Measurements from ENCODE around the gene AHI1. TPM values are rescaled to one million over a fixed set of nuclear protein-coding genes. Genes with fewer than 3 reads are reported as not detected.

Gene AHI1
- polyA plus RNA-seq, 2 donors = 3.9 to 8.8 TPM

DNA sequence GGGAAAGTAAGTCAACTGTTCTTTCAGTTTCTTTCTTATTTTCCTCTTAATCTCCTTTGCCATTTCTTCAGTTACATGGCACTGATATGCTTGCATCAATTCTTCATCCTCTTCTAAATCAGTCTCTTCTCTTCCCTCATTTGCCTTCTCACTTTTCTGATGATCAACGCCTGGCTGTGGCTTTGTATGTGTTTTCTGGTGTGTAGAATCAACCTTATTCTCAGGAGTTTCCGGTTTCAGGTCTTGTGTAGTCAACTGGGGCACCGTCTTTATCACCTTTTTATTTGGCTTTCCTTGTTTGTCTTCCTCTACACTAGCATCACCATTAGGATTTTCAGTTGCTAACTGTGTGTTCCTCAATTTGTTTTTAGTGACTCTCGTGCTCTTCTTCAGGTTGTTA, 31.6 kb downstream of the AHI1 start:
- 73 to 89% methylated on average over 4 of the region's 4 CpGs for WGBS, 2 donors
- Histone ChIP-seq H3K27me3 (ENCODE audit: control insufficient read depth in 1 of 2, insufficient read depth in 2 of 2, low read length in 2 of 2) (no peaks in the 10 kb centered on the region), H3K4me3 (ENCODE audit: low read depth in 1 of 2, low read length in 2 of 2) (no peak overlapping the region), H3K9me3 (ENCODE audit: control insufficient read depth in 2 of 2, insufficient read depth in 1 of 2, low read depth in 1 of 2, low read length in 1 of 2) (no peaks in the 10 kb centered on the region), H3K27ac (ENCODE audit: low read depth in 2 of 2, low read length in 1 of 2) (no peak overlapping the region), H3K36me3 (ENCODE audit: control insufficient read depth in 2 of 2, insufficient read depth in 2 of 2, low read length in 1 of 2) (no peaks in the 10 kb centered on the region), H3K4me1 (ENCODE audit: control insufficient read depth in 2 of 2, insufficient read depth in 2 of 2, low read length in 1 of 2) (no peaks in the 10 kb centered on the region)

DNA sequence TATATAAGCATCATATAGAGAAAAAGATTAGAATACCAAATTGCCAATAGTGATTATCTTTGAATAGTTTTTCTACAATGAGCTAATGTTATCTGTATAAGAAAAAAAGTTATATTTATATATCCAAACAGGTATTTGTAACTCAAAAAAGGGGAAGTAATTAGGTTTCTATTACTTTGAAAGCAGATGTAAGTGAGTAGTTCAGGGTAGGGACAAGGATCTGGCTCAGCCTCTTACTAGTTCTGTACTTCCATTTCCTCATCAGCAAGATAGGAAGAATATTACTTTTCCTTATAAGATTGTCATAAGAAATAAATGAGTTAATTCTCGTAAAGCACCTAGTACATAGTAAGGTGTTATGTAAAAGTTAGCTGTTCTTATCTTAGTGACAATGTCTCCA, 32.2 kb downstream of the AHI1 start:
- no peaks in the 10 kb centered on the region for H3K9me3 ChIP-seq (ENCODE audit: control insufficient read depth in 2 of 2, insufficient read depth in 1 of 2, low read depth in 1 of 2, low read length in 1 of 2)
- H3K4me3 ChIP-seq (ENCODE audit: low read depth in 1 of 2, low read length in 2 of 2) = no peak overlapping the region
- 95 to 98% methylated on average over 1 of the region's 1 CpG for WGBS, 2 donors
- H3K27me3 ChIP-seq (ENCODE audit: control insufficient read depth in 1 of 2, insufficient read depth in 2 of 2, low read length in 2 of 2) = no peaks in the 10 kb centered on the region
- H3K36me3 ChIP-seq (ENCODE audit: control insufficient read depth in 2 of 2, insufficient read depth in 2 of 2, low read length in 1 of 2) = no peaks in the 10 kb centered on the region
- no peaks in the 10 kb centered on the region for H3K4me1 ChIP-seq (ENCODE audit: control insufficient read depth in 2 of 2, insufficient read depth in 2 of 2, low read length in 1 of 2)
- no peak overlapping the region for H3K27ac ChIP-seq (ENCODE audit: low read depth in 2 of 2, low read length in 1 of 2)

DNA sequence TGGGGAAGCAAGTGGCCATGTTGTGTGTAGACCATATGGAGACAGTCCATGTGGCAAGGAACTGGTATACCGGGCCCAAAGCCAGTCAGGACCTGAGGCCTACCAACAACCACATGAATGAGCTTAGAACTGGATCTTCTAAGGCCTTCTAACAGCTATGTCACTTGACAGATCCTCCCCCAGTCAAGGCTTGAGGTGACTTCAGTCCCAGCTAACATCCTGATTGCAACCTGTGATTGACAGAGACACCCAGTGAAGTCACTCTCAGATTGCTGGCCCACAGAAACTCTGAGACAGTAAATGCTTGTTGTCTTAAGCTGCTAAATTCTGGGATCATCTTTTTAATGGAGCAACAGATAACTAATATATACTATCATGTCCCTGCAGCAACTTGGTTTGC, 32.9 kb downstream of the AHI1 start:
- Histone ChIP-seq H3K4me1 (ENCODE audit: control insufficient read depth in 2 of 2, insufficient read depth in 2 of 2, low read length in 1 of 2) (no peaks in the 10 kb centered on the region), H3K27me3 (ENCODE audit: control insufficient read depth in 1 of 2, insufficient read depth in 2 of 2, low read length in 2 of 2) (no peaks in the 10 kb centered on the region), H3K4me3 (ENCODE audit: low read depth in 1 of 2, low read length in 2 of 2) (no peak overlapping the region), H3K9me3 (ENCODE audit: control insufficient read depth in 2 of 2, insufficient read depth in 1 of 2, low read depth in 1 of 2, low read length in 1 of 2) (no peaks in the 10 kb centered on the region), H3K36me3 (ENCODE audit: control insufficient read depth in 2 of 2, insufficient read depth in 2 of 2, low read length in 1 of 2) (no peaks in the 10 kb centered on the region), H3K27ac (ENCODE audit: low read depth in 2 of 2, low read length in 1 of 2) (no peak overlapping the region)
- WGBS, 2 donors = 95 to 100% methylated on average over 1 of the region's 1 CpG

DNA sequence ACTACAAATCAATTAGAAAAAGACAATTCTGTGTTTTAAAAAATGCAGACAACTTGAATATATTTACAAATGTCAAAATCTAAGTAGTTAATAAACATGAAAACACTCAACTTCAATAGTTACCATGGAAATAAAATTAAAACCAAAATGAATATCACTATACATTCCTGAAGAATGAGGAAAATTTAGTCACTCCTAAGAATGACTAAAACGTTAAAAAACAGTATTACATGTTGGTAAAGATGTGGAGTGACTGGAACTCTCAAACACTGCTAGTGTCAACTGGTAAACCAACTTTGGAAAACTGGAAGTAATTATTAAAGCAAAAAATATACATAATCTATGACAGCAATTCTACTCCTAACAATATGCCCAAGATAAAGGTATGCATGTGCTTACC, 36.3 kb downstream of the AHI1 start:
- Histone ChIP-seq H3K4me1 (ENCODE audit: control insufficient read depth in 2 of 2, insufficient read depth in 2 of 2, low read length in 1 of 2) (no peaks in the 10 kb centered on the region), H3K9me3 (ENCODE audit: control insufficient read depth in 2 of 2, insufficient read depth in 1 of 2, low read depth in 1 of 2, low read length in 1 of 2) (no peaks in the 10 kb centered on the region), H3K27me3 (ENCODE audit: control insufficient read depth in 1 of 2, insufficient read depth in 2 of 2, low read length in 2 of 2) (no peaks in the 10 kb centered on the region), H3K4me3 (ENCODE audit: low read depth in 1 of 2, low read length in 2 of 2) (no peak overlapping the region), H3K36me3 (ENCODE audit: control insufficient read depth in 2 of 2, insufficient read depth in 2 of 2, low read length in 1 of 2) (no peaks in the 10 kb centered on the region), H3K27ac (ENCODE audit: low read depth in 2 of 2, low read length in 1 of 2) (no peak overlapping the region)
- 54 to 69% methylated on average over 1 of the region's 1 CpG for WGBS, 2 donors

DNA sequence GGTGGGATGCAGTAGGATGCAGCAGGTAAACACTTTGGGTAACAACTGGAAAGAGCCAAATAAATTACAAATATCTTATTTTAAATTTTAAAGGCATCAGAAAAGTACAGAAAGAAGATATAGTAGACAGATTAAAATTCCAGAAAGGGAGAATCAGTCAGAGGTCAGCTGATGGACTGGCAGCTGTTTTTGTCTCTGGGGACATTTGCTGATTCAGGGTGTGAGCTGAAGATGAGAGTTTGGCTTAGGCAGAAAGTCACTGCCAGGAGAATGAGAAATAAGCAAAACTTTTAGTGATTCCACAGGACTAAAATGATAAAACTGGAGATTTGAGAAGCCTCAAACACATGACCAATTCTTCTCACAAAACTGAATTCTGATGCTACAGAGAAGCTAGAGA, 39.5 kb downstream of the AHI1 start:
- no peak overlapping the region for H3K27ac ChIP-seq (ENCODE audit: low read depth in 2 of 2, low read length in 1 of 2)
- H3K4me1 ChIP-seq (ENCODE audit: control insufficient read depth in 2 of 2, insufficient read depth in 2 of 2, low read length in 1 of 2) = no peaks in the 10 kb centered on the region
- no peaks in the 10 kb centered on the region for H3K36me3 ChIP-seq (ENCODE audit: control insufficient read depth in 2 of 2, insufficient read depth in 2 of 2, low read length in 1 of 2)
- no peaks in the 10 kb centered on the region for H3K27me3 ChIP-seq (ENCODE audit: control insufficient read depth in 1 of 2, insufficient read depth in 2 of 2, low read length in 2 of 2)
- H3K9me3 ChIP-seq (ENCODE audit: control insufficient read depth in 2 of 2, insufficient read depth in 1 of 2, low read depth in 1 of 2, low read length in 1 of 2) = no peaks in the 10 kb centered on the region
- H3K4me3 ChIP-seq (ENCODE audit: low read depth in 1 of 2, low read length in 2 of 2) = no peak overlapping the region

DNA sequence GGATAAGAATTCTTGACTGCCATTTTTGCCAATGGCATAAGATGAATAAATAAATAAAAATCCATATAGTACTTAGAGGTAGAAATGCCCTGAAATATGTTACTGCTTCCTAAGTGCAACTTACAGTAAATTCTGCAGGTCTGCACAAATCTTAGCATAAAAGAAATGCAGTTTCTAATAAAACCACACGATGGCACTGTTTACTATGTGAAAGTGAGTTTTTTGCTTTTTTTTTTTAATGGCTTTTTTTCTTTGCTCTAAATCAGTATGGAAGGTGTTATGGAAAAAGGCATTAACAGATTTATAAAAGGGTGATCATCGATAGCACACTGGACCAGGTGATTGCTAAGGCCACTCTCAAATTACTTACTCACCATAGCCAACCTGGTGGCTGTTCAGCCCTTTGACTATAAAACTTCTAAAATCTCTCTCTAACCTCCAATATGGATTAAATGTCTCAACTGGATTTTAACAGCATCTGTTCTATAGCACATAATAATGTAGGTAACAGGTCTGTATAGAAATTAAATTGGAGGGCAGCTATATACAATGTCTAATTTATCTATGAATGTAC, 45.8 kb downstream of the AHI1 start:
- WGBS, 2 donors = 2 to 15% methylated on average over 2 of the region's 2 CpGs

DNA sequence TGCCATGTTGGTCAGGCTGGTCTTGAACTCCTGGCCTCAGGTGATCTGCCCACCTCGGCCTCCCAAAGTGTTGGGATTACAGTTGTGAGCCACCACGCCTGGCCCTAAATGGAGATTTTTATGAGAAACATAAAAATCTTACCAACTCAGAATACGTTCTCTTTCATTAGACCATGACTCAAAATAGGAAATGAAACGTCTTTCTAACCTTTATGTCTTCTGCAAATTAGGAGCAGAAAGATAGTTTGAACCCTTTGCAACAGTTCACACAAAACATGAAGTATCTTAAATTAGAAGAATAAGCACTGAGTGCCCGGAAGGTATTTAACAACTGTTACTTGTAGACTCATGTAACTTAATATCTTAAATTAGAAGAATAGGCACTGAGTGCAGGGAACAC, 48.3 kb downstream of the AHI1 start:
- Histone ChIP-seq H3K36me3 (ENCODE audit: control insufficient read depth in 2 of 2, insufficient read depth in 2 of 2, low read length in 1 of 2) (peaks cover 0 to 2% of the 10 kb centered on the region in 2 donors), H3K27ac (ENCODE audit: low read depth in 2 of 2, low read length in 1 of 2) (no peak overlapping the region), H3K27me3 (ENCODE audit: control insufficient read depth in 1 of 2, insufficient read depth in 2 of 2, low read length in 2 of 2) (no peaks in the 10 kb centered on the region), H3K4me3 (ENCODE audit: low read depth in 1 of 2, low read length in 2 of 2) (no peak overlapping the region), H3K4me1 (ENCODE audit: control insufficient read depth in 2 of 2, insufficient read depth in 2 of 2, low read length in 1 of 2) (no peaks in the 10 kb centered on the region), H3K9me3 (ENCODE audit: control insufficient read depth in 2 of 2, insufficient read depth in 1 of 2, low read depth in 1 of 2, low read length in 1 of 2) (no peaks in the 10 kb centered on the region)
- WGBS, 2 donors = 80 to 89% methylated on average over 5 of the region's 5 CpGs

More for the DNA sequence above, 45.8 kb downstream of the AHI1 start:
- no peak overlapping the region for H3K27ac ChIP-seq (ENCODE audit: low read depth in 2 of 2, low read length in 1 of 2)
- no peaks in the 10 kb centered on the region for H3K9me3 ChIP-seq (ENCODE audit: control insufficient read depth in 2 of 2, insufficient read depth in 1 of 2, low read depth in 1 of 2, low read length in 1 of 2)
- H3K4me1 ChIP-seq (ENCODE audit: control insufficient read depth in 2 of 2, insufficient read depth in 2 of 2, low read length in 1 of 2) = no peaks in the 10 kb centered on the region
- no peaks in the 10 kb centered on the region for H3K27me3 ChIP-seq (ENCODE audit: control insufficient read depth in 1 of 2, insufficient read depth in 2 of 2, low read length in 2 of 2)
- no peak overlapping the region for H3K4me3 ChIP-seq (ENCODE audit: low read depth in 1 of 2, low read length in 2 of 2)
- H3K36me3 ChIP-seq (ENCODE audit: control insufficient read depth in 2 of 2, insufficient read depth in 2 of 2, low read length in 1 of 2) = peaks cover 0 to 2% of the 10 kb centered on the region in 2 donors

DNA sequence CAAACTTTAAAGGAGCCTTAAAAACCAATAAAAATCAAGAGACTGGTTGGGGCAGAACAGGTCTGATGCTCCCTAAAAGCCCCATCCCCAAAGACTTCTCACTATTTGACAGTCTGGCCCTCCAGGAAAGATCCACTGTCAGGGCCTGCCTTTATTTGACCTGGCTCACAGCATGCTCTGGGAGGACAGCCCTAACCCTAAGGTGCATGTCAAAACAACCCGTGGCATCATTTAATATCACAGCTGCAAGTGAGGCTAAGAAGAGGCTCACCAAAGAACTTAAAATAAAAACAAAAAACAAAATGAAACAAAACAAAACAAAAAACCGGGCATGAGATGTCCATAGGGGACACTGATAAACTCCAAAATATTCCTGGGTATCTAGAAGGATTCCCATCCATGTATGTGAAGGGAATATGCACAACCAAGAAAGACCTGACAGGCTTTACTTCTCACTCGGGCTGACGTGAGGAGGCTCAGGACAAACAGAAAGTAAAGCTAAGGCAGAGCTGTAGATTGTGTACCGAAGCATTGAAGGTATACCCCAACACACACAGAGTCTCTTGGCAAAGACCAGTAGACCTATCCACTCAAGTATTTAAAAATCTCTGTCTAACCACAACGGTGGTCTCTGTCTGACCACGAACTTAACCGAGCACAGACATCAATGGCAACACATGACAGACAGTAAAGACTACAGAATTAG, 57.3 kb downstream of the AHI1 start:
- no peak overlapping the region for H3K27ac ChIP-seq (ENCODE audit: low read depth in 2 of 2, low read length in 1 of 2)
- no peaks in the 10 kb centered on the region for H3K27me3 ChIP-seq (ENCODE audit: control insufficient read depth in 1 of 2, insufficient read depth in 2 of 2, low read length in 2 of 2)
- H3K4me3 ChIP-seq (ENCODE audit: low read depth in 1 of 2, low read length in 2 of 2) = no peak overlapping the region
- no peaks in the 10 kb centered on the region for H3K36me3 ChIP-seq (ENCODE audit: control insufficient read depth in 2 of 2, insufficient read depth in 2 of 2, low read length in 1 of 2)
- no peaks in the 10 kb centered on the region for H3K9me3 ChIP-seq (ENCODE audit: control insufficient read depth in 2 of 2, insufficient read depth in 1 of 2, low read depth in 1 of 2, low read length in 1 of 2)
- 77 to 78% methylated on average over 8 of the region's 8 CpGs for WGBS, 2 donors
- H3K4me1 ChIP-seq (ENCODE audit: control insufficient read depth in 2 of 2, insufficient read depth in 2 of 2, low read length in 1 of 2) = no peaks in the 10 kb centered on the region

DNA sequence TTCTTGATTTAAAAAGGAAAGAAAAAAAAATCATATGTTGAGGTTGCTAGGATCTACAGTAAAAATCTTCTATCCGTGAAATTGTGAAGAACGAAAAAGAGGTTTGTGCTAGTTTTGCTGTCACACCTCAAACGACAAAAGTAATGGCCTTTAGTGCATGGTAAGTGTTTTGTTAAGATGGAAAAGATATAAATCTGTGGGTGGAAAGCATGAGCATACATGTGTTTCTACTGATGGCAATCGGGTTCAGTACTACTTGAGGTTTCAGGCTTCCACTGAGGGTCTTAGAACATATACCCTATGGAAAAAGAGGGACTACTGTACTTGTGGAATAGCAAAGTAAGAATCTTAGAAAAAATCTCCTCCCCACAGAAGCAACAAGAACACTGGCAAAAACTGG, 58.0 kb downstream of the AHI1 start:
- no peaks in the 10 kb centered on the region for H3K4me1 ChIP-seq (ENCODE audit: control insufficient read depth in 2 of 2, insufficient read depth in 2 of 2, low read length in 1 of 2)
- H3K9me3 ChIP-seq (ENCODE audit: control insufficient read depth in 2 of 2, insufficient read depth in 1 of 2, low read depth in 1 of 2, low read length in 1 of 2) = no peaks in the 10 kb centered on the region
- no peak overlapping the region for H3K27ac ChIP-seq (ENCODE audit: low read depth in 2 of 2, low read length in 1 of 2)
- no peak overlapping the region for H3K4me3 ChIP-seq (ENCODE audit: low read depth in 1 of 2, low read length in 2 of 2)
- WGBS, 2 donors = 77 to 84% methylated on average over 4 of the region's 4 CpGs
- H3K27me3 ChIP-seq (ENCODE audit: control insufficient read depth in 1 of 2, insufficient read depth in 2 of 2, low read length in 2 of 2) = no peaks in the 10 kb centered on the region
- H3K36me3 ChIP-seq (ENCODE audit: control insufficient read depth in 2 of 2, insufficient read depth in 2 of 2, low read length in 1 of 2) = no peaks in the 10 kb centered on the region

DNA sequence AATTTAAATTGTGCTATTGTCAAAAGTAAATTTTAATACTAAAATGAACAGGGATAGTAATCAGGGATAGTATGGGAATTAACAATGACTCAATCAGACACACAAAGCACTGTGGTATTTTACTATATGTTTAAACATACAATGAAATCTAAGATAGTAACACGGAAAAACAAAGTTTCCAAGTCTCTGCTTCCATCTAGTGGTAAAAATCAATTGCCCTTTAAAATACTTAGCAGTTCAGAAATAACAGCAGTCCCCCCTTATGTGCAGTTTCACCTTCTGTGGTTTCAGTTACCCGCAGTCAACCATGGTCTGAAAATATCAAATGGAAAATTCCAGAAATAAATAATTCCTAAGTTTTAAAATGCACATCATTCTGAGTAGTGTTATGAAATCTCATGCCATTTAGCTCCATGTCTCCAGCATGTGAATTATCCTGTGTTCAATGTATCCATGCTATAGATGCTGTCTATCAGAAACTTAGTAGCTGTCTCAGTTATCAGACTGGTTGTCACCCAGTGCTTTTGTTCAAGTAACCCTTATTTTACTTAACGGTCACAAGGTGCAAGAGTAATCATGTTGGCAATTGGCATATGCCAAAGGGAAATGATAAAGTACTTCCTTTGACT, 58.5 kb downstream of the AHI1 start:
- Histone ChIP-seq H3K9me3 (ENCODE audit: control insufficient read depth in 2 of 2, insufficient read depth in 1 of 2, low read depth in 1 of 2, low read length in 1 of 2) (no peaks in the 10 kb centered on the region), H3K4me1 (ENCODE audit: control insufficient read depth in 2 of 2, insufficient read depth in 2 of 2, low read length in 1 of 2) (no peaks in the 10 kb centered on the region), H3K27me3 (ENCODE audit: control insufficient read depth in 1 of 2, insufficient read depth in 2 of 2, low read length in 2 of 2) (no peaks in the 10 kb centered on the region), H3K36me3 (ENCODE audit: control insufficient read depth in 2 of 2, insufficient read depth in 2 of 2, low read length in 1 of 2) (no peaks in the 10 kb centered on the region), H3K4me3 (ENCODE audit: low read depth in 1 of 2, low read length in 2 of 2) (no peak overlapping the region), H3K27ac (ENCODE audit: low read depth in 2 of 2, low read length in 1 of 2) (no peak overlapping the region)
- 47 to 58% methylated on average over 3 of the region's 3 CpGs for WGBS, 2 donors

All from esophagus (tissue), 2 donors.